Suprapubic skin (tissue), 4 donors: ENCODE measurements around the gene IFNG.

Experiments
- EP300 ChIP-seq: sonication (generic); formaldehyde crosslinking; IDR thresholded peaks from one replicate; pipeline ENCODE4 v1.6.1; 2017; ENCODE audit warnings: antibody characterized with exemption
- POLR2A ChIP-seq, 2 donors: fragments of 450-650 bp; IDR thresholded peaks; one replicate each; pipeline ENCODE4 v1.6.1; 2017; ENCODE audit warnings: antibody characterized with exemption in 2 of 2, mild to moderate bottlenecking in 2 of 2, moderate library complexity in 2 of 2
- POLR2AphosphoS5 ChIP-seq, 3 donors: sonication (generic); formaldehyde crosslinking; IDR thresholded peaks; one replicate each; pipeline ENCODE4 v1.6.1; 2017; ENCODE audit warnings: antibody characterized with exemption in 3 of 3
- TF ChIP-seq, protein P1 (sequence below), 2 donors: fragments of 200-600 bp in 1 of 2; fragments of 450-650 bp in 1 of 2; sonication (generic) in 1 of 2; IDR thresholded peaks; one replicate each; pipeline ENCODE4 v1.5.1; 2016 to 2019; ENCODE audit warnings: antibody characterized with exemption in 2 of 2, mild to moderate bottlenecking in 1 of 2, moderate library complexity in 1 of 2

DNA sequence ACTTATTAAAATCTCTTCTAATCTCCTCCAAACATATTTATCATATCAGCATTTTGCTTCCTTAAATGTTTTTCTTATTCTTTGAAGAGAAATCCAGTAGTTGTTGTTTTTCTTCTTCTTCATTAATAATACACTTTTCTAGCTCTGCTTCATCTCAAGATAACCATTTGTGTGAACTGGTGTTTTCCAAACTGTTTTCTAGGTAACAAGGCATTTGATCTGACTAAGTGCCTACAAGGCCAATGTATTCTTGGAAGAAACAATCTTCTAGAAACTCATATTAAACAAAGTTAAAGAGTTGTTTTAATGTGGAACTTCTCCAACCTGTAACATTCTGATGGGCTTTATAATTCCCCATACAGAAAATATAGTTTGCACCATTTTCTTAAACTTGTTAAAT, 30.8 kb upstream of the IFNG start:
- TF ChIP-seq, protein P1, sequence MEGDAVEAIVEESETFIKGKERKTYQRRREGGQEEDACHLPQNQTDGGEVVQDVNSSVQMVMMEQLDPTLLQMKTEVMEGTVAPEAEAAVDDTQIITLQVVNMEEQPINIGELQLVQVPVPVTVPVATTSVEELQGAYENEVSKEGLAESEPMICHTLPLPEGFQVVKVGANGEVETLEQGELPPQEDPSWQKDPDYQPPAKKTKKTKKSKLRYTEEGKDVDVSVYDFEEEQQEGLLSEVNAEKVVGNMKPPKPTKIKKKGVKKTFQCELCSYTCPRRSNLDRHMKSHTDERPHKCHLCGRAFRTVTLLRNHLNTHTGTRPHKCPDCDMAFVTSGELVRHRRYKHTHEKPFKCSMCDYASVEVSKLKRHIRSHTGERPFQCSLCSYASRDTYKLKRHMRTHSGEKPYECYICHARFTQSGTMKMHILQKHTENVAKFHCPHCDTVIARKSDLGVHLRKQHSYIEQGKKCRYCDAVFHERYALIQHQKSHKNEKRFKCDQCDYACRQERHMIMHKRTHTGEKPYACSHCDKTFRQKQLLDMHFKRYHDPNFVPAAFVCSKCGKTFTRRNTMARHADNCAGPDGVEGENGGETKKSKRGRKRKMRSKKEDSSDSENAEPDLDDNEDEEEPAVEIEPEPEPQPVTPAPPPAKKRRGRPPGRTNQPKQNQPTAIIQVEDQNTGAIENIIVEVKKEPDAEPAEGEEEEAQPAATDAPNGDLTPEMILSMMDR (IDR thresholded peaks at IDR 0.05): no peak
- TF ChIP-seq EP300 (no peak), POLR2A (IDR thresholded peaks at IDR 0.05) (no peak), POLR2AphosphoS5 (IDR thresholded peaks at IDR 0.05) (no peak)
